Measurements from ENCODE around the gene EIF2B2.

The EIF2B2 gene

GRCh38 chr14:74976264-74977113, 26.2 kb upstream of the EIF2B2 start:
- ChIA-PET CTCF (interaction anchor here (1.0 to 1.8 kb wide), 6 partner anchors 8 to 112 kb away, joined by 3 to 7 read pairs (median 4); no protein-coding TSS in a partner anchor), POLR2A (no interaction called here)
- DNase-seq (ENCODE audit: extremely low spot score): no peak
- no peak for TF ChIP-seq CTCF (IDR thresholded peaks at IDR 0.05; ENCODE audit: control extremely low read depth, extremely low read depth, low read depth, missing control alignments)

GRCh38 chr14:74977164-74977900, 25.4 kb upstream of the EIF2B2 start:
- ChIA-PET POLR2A (no interaction called here), CTCF (interaction anchor here (1.0 kb wide), 1 partner anchor 10 kb away, joined by 3 read pairs; no protein-coding TSS in a partner anchor)
- no peak for DNase-seq (ENCODE audit: extremely low spot score)
- no peak for TF ChIP-seq CTCF (IDR thresholded peaks at IDR 0.05; ENCODE audit: control extremely low read depth, extremely low read depth, low read depth, missing control alignments)

GRCh38 chr14:74977901-74978385, 24.8 kb upstream of the EIF2B2 start:
- no peak for TF ChIP-seq CTCF (IDR thresholded peaks at IDR 0.05; ENCODE audit: control extremely low read depth, extremely low read depth, low read depth, missing control alignments)
- ChIA-PET CTCF (interaction anchor here (0.8 kb wide), 1 partner anchor 13 kb away, joined by 3 read pairs; no protein-coding TSS in a partner anchor), POLR2A (no interaction called here)
- no peak for DNase-seq (ENCODE audit: extremely low spot score)

- DNase-seq (ENCODE audit: extremely low spot score): no peak
- POLR2A ChIA-PET: no interaction called here
- CTCF ChIA-PET: interaction anchor here (0.8 to 3.0 kb wide), 2 partner anchors 13 to 32 kb away, joined by 3 to 16 read pairs; no protein-coding TSS in a partner anchor
- no peak for TF ChIP-seq CTCF (IDR thresholded peaks at IDR 0.05; ENCODE audit: control extremely low read depth, extremely low read depth, low read depth, missing control alignments)
These were observed 24.2 kb upstream of the EIF2B2 start for GRCh38 chr14:74978416-74978947.

- ChIA-PET CTCF (interaction anchor here (0.6 to 3.0 kb wide), 3 partner anchors 33 to 1130 kb away, joined by 3 to 16 read pairs (median 4); no protein-coding TSS in a partner anchor), POLR2A (interaction anchor here (0.5 kb wide), 1 partner anchor 252 kb away, joined by 3 read pairs; no protein-coding TSS in a partner anchor)
- no peak for TF ChIP-seq CTCF (IDR thresholded peaks at IDR 0.05; ENCODE audit: control extremely low read depth, extremely low read depth, low read depth, missing control alignments)
These were observed 23.7 kb upstream of the EIF2B2 start for GRCh38 chr14:74979029-74979428.

More at GRCh38 chr14:74979029-74979428, 23.7 kb upstream of the EIF2B2 start:
- no peak for DNase-seq (ENCODE audit: extremely low spot score)
